Lower leg skin (tissue), 3 donors: ENCODE data around the gene NCKAP5.

ENCODE experiments used
- CTCF ChIP-seq, 3 donors: fragments of 450-650 bp; IDR thresholded peaks; one replicate each; pipeline ENCODE4 v1.5.1; 2016; ENCODE audit warnings: antibody characterized with exemption in 3 of 3, mild to moderate bottlenecking in 3 of 3, moderate library complexity in 2 of 3
- POLR2A ChIP-seq, 2 donors: fragments of 450-650 bp; IDR thresholded peaks; one replicate each; pipeline ENCODE4 v1.6.1; 2016 to 2017; ENCODE audit warnings: antibody characterized with exemption in 2 of 2, mild to moderate bottlenecking in 1 of 2, moderate library complexity in 1 of 2

GRCh38 chr2:133452146-133452545, 116.1 kb downstream of the NCKAP5 start:
- TF ChIP-seq CTCF (IDR thresholded peaks at IDR 0.05) (no peak), POLR2A (IDR thresholded peaks at IDR 0.05) (no peak)
